ENCODE measurements around the gene RAPGEF4. TPM values are rescaled to one million over a fixed set of nuclear protein-coding genes. Genes with fewer than 3 reads are reported as not detected.
A peak's percentile ranks its signal among the peaks of the same experiment; 100 is the strongest.

The RAPGEF4 gene
- total RNA-seq, 1 experiment from 2014 or later: 0.62 TPM

- no peak overlapping the region for H3K4me3 ChIP-seq (ENCODE audit: low read depth in 2 of 2, low read length in 2 of 2)
- BruUV-seq (replicated peaks): TSS peak; percentile 66
- CTCF ChIA-PET: no interaction called here
- H3K4me1 ChIP-seq (ENCODE audit: control insufficient read depth, insufficient read depth, low read length): peaks cover 61% of the 10 kb centered on the region
- H3K36me3 ChIP-seq (ENCODE audit: control insufficient read depth, insufficient read depth, low read length): no peaks in the 10 kb centered on the region
- TF ChIP-seq POLR2AphosphoS5 (IDR thresholded peaks at IDR 0.05; ENCODE audit: low read depth, low read length) (no peak), CTCF (IDR thresholded peaks at IDR 0.05) (no peak), SIN3A (IDR thresholded peaks at IDR 0.05; ENCODE audit: borderline replicate concordance, insufficient read depth, low read depth, low read length) (no peak), TCF7L2 (IDR thresholded peaks at IDR 0.05; ENCODE audit: low read depth, low read length) (no peak), REST (IDR thresholded peaks at IDR 0.05; ENCODE audit: insufficient read depth in 1 of 2, low read depth in 2 of 2, low read length in 1 of 2) (no peak)
- intact Hi-C loops (cut with micrococcal nuclease; ENCODE audit: unreplicated experiment): no loop called here
- ATAC-seq: peak; percentile 68
- in situ Hi-C loops (cut with HindIII; ENCODE audit: low pct_unique_long_range_greater_than_20kb, low sequenced_read_pairs): no loop called here
- H3K9me3 ChIP-seq (ENCODE audit: control insufficient read depth, insufficient read depth, low read depth, low read length): no peaks in the 10 kb centered on the region
- no peaks in the 10 kb centered on the region for H3K27me3 ChIP-seq (ENCODE audit: control insufficient read depth, insufficient read depth, low read length)
- peak overlapping the region; percentile 99 for H3K27ac ChIP-seq (ENCODE audit: low read length)
- no peak for DNase-seq (ENCODE audit: low read depth, low spot score)
- POLR2A ChIA-PET: interaction anchor here (0.7 kb wide), 1 partner anchor 240 kb away, joined by 3 read pairs; no protein-coding TSS in a partner anchor
These were observed 312.9 kb downstream of the RAPGEF4 start for GRCh38 chr2:173048522-173048896.

DNA sequence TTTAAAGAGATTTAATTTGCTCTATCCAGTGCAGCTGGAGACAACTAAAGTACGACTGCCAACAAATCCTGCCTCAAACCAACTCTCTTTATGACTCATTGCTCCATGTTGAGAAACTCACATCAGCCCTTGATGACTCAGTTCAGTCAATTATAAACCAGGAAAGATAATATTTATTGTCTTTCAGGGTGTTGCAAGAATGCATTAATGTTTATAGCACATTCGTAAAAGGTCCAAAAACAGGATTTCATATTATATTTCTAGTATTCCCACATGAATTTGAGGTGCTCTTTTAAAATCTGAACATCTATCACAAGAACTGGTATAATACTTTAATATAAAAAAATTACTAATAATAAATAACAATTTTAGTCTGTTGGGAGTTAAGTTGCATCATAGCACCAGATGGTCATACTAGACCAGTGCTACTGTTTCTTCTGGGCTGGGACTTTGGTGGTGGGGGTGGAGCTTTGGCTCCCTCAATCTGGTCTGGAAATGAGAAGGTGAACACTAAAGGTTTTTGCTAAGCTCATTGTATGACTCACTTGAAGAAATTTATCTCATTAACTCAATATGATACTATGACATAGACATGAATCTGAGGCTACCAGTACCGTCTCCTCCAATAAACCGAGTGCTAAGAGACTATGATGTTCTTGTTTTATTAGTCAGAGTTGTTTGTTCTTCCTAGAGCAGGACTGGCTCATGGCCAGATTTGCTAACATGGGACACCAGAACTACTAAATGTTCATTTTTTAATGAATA lies 313.4 kb downstream of the RAPGEF4 start:
- peak; percentile 85 for TF ChIP-seq TCF7L2 (IDR thresholded peaks at IDR 0.05; ENCODE audit: low read depth, low read length)
- no peak for TF ChIP-seq CTCF (IDR thresholded peaks at IDR 0.05)
- TF ChIP-seq POLR2AphosphoS5 (IDR thresholded peaks at IDR 0.05; ENCODE audit: low read depth, low read length): peak; percentile 76
- TF ChIP-seq SIN3A (IDR thresholded peaks at IDR 0.05; ENCODE audit: borderline replicate concordance, insufficient read depth, low read depth, low read length): no peak
- 0 out of 4 replicates have a peak, but pooled peaks of 1 of the 2 experiments have one; percentile 34 for TF ChIP-seq REST (IDR thresholded peaks at IDR 0.05; ENCODE audit: insufficient read depth in 1 of 2, low read depth in 2 of 2, low read length in 1 of 2)
- in situ Hi-C loops (cut with HindIII; ENCODE audit: low pct_unique_long_range_greater_than_20kb, low sequenced_read_pairs) (no loop called here), intact Hi-C loops (cut with micrococcal nuclease; ENCODE audit: unreplicated experiment) (no loop called here)
- Histone ChIP-seq H3K27ac (ENCODE audit: low read length) (peak overlapping the region; percentile 99), H3K4me3 (ENCODE audit: low read depth in 2 of 2, low read length in 2 of 2) (no peak overlapping the region; a peak in 1 of 4 replicates), H3K27me3 (ENCODE audit: control insufficient read depth, insufficient read depth, low read length) (no peaks in the 10 kb centered on the region), H3K9me3 (ENCODE audit: control insufficient read depth, insufficient read depth, low read depth, low read length) (no peaks in the 10 kb centered on the region), H3K36me3 (ENCODE audit: control insufficient read depth, insufficient read depth, low read length) (no peaks in the 10 kb centered on the region), H3K4me1 (ENCODE audit: control insufficient read depth, insufficient read depth, low read length) (peaks cover 62% of the 10 kb centered on the region)
- BruUV-seq (replicated peaks): no TSS peak
- CTCF ChIA-PET: no interaction called here
- DNase-seq (ENCODE audit: low read depth, low spot score): peak; percentile 92
- peak; percentile 89 for ATAC-seq
- POLR2A ChIA-PET: interaction anchor here (0.6 to 1.0 kb wide), 3 partner anchors 10 to 241 kb away, joined by 3 read pairs; no protein-coding TSS in a partner anchor

All from Panc1 (cell line).